CD4-positive, alpha-beta T cell (primary cell): ENCODE measurements around the gene STK32B. TPM values are rescaled to one million over a fixed set of nuclear protein-coding genes. Genes with fewer than 3 reads are reported as not detected.
A peak's percentile ranks its signal among the peaks of the same experiment; 100 is the strongest.
"Not testable (repeated sequence)": the region's sequence is repeated elsewhere in the genome, so short reads cannot be mapped to it uniquely, and the experiment has no call there.

ENCODE experiments used
- ATAC-seq: fragments of 200-7000 bp; cut with Tn5 transposase; one replicate; pipeline ENCODE4 v1.10.0; 2022; ENCODE audit warnings: mild to moderate bottlenecking; ENCODE audit not compliant: poor library complexity
- CTCF ChIA-PET: fragments of 350-600 bp; sonication (Branson Sonifier 250); formaldehyde crosslinking; loops from one replicate; lab custom pipeline; 2021; ENCODE audit warnings: antibody characterized with exemption, inconsistent platforms; lab: Charles Lee
- POLR2A ChIA-PET: fragments of 350-600 bp; sonication (Branson Sonifier 250); formaldehyde crosslinking; loops from one replicate; lab custom pipeline; 2021; ENCODE audit warnings: antibody characterized with exemption, inconsistent platforms; lab: Charles Lee
- DNase-seq, 14 experiments: peaks; one replicate each; pipeline ENCODE4 v3.0.0-alpha.2; 2013 to 2020; ENCODE audit warnings: mixed read lengths in 2 of 14
- H3K27ac ChIP-seq, 2 donors: one replicate each; pipeline versions ENCODE4 v1.5.1 to v1.7.0; 2013; ENCODE audit warnings: low read length in 2 of 2, low read depth in 1 of 2, mild to moderate bottlenecking in 1 of 2
- H3K27me3 ChIP-seq, 2 experiments: 1 replicate in 1 of 2; 2 replicates in 1 of 2; pipeline versions ENCODE4 v1.6.1 to v1.7.0; 2013; ENCODE audit warnings: low read length in 2 of 2, control low read depth in 1 of 2, mild to moderate bottlenecking in 1 of 2, moderate library complexity in 1 of 2; ENCODE audit not compliant: insufficient read depth in 2 of 2, control insufficient read depth in 1 of 2
- H3K36me3 ChIP-seq: one replicate; pipeline ENCODE4 v1.6.1; 2013; ENCODE audit warnings: low read length, control low read depth; ENCODE audit not compliant: insufficient read depth
- H3K4me1 ChIP-seq: one replicate; pipeline ENCODE4 v1.6.1; 2013; ENCODE audit warnings: low read length, control low read depth; ENCODE audit not compliant: insufficient read depth
- H3K4me3 ChIP-seq: one replicate; pipeline ENCODE4 v1.5.1; 2013; ENCODE audit warnings: mild to moderate bottlenecking, low read length, moderate library complexity
- H3K9me3 ChIP-seq, 2 experiments: 1 replicate in 1 of 2; 2 replicates in 1 of 2; pipeline versions ENCODE4 v1.6.1 to v1.7.0; 2013; ENCODE audit warnings: low read length in 2 of 2, mild to moderate bottlenecking in 2 of 2, control low read depth in 1 of 2, moderate library complexity in 1 of 2; ENCODE audit not compliant: control insufficient read depth in 1 of 2, insufficient read depth in 1 of 2
- H3K27ac Mint-ChIP-seq: one replicate; pipeline ENCODE4 v1.8.0; 2020; ENCODE audit warnings: mixed read lengths
- H3K27me3 Mint-ChIP-seq: one replicate; pipeline ENCODE4 v1.8.0; 2021; ENCODE audit warnings: mixed read lengths
- H3K36me3 Mint-ChIP-seq: one replicate; pipeline ENCODE4 v1.8.0; 2021; ENCODE audit warnings: low read depth, mixed read lengths
- H3K4me1 Mint-ChIP-seq: one replicate; pipeline ENCODE4 v1.8.0; 2021; ENCODE audit warnings: low read depth, mixed read lengths
- H3K4me3 Mint-ChIP-seq: one replicate; pipeline ENCODE4 v1.8.0; 2020; ENCODE audit warnings: mild to moderate bottlenecking, mixed read lengths
- H3K9me3 Mint-ChIP-seq: one replicate; pipeline ENCODE4 v1.8.0; 2020; ENCODE audit warnings: mixed read lengths
- CTCF ChIP-seq: fragments of 200-600 bp; IDR thresholded peaks from one replicate; pipeline ENCODE4 v1.8.0; 2022; ENCODE audit warnings: antibody characterized with exemption, mild to moderate bottlenecking
- intact Hi-C, 2 experiments: fragments of 100-400 bp; cut with DNase I in 1 of 2; cut with micrococcal nuclease in 1 of 2; formaldehyde crosslinking; loops; one replicate each; pipeline versions ENCODE4 v1.15.1 to v1.9.0; 2023 to 2025; cut with DNase I, micrococcal nuclease
- polyA plus RNA-seq, 2 donors: library from polyadenylated mRNA; unstranded; fragments of 120-200 nt; gene quantifications; one replicate each; pipeline ENCODE4 v1.2.1, GENCODE V29; 2013
- total RNA-seq, 174 experiments: library from RNA in 2 of 174; stranded (reverse) in 2 of 174; gene quantifications; one replicate each; pipeline ENCODE4 v1.2.3 and lab custom pipeline; 2021 to 2026

The STK32B gene
- total RNA-seq, result not detected
- 0.09 TPM for polyA plus RNA-seq (2013, experiment 1 of 2)
- 0.26 TPM for polyA plus RNA-seq (2013, experiment 2 of 2)
- total RNA-seq (lab: John Stamatoyannopoulos, UW), result 0 to 0.85 (median 0.06) reads per million in 172 experiments

GRCh38 chr4:5051278-5052203 is at the start of gene STK32B:
STK32B (plus strand) TSS chr4:5051480.
- intact Hi-C loops, result no loop called here
- Mint-ChIP-seq H3K36me3 (no peaks in the 10 kb centered on the region), H3K9me3 (no peaks in the 10 kb centered on the region), H3K27ac (no peak within 1 kb of the TSS), H3K27me3 (peaks cover 70% of the 10 kb centered on the region), H3K4me1 (peaks cover 11% of the 10 kb centered on the region), H3K4me3 (peak within 1 kb of the TSS; percentile 78)
- ChIA-PET CTCF (no interaction called here), POLR2A (no interaction called here)
- Histone ChIP-seq H3K4me3 (peak within 1 kb of the TSS; percentile 43), H3K36me3 (no peaks in the 10 kb centered on the region), H3K9me3 (peaks cover 0 to 8% of the 10 kb centered on the region in 2 experiments), H3K27ac (no peak within 1 kb of the TSS), H3K4me1 (peaks cover 12% of the 10 kb centered on the region), H3K27me3 (peaks cover 32 to 33% of the 10 kb centered on the region in 2 experiments)
- ATAC-seq (no peak), DNase-seq (no peak)
- no peak for TF ChIP-seq CTCF

GRCh38 chr4:5001641-5002040 is 49.6 kb upstream of the STK32B start:
- ATAC-seq, H3K4me3 ChIP-seq, intact Hi-C loops, H3K27ac Mint-ChIP-seq, H3K9me3 ChIP-seq, H3K4me3 Mint-ChIP-seq, CTCF ChIA-PET, H3K36me3 Mint-ChIP-seq, POLR2A ChIA-PET, H3K36me3 ChIP-seq, H3K4me1 Mint-ChIP-seq, H3K27ac ChIP-seq, H3K9me3 Mint-ChIP-seq, DNase-seq, H3K4me1 ChIP-seq: not testable (repeated sequence)
- H3K27me3 Mint-ChIP-seq, result peaks cover 26% of the 10 kb centered on the region
- peaks cover 7 to 11% of the 10 kb centered on the region in 2 experiments for H3K27me3 ChIP-seq

- intact Hi-C loops, result no loop called here
- H3K27me3 Mint-ChIP-seq, result peaks cover 26% of the 10 kb centered on the region
- H3K36me3 Mint-ChIP-seq, result no peaks in the 10 kb centered on the region
- no peak overlapping the region for H3K27ac ChIP-seq
- H3K27me3 ChIP-seq, result peaks cover 7 to 11% of the 10 kb centered on the region in 2 experiments
- CTCF ChIA-PET, result no interaction called here
- H3K9me3 ChIP-seq, result peaks cover 0 to 10% of the 10 kb centered on the region in 2 experiments
- H3K9me3 Mint-ChIP-seq, result no peaks in the 10 kb centered on the region
- no peak overlapping the region for H3K27ac Mint-ChIP-seq
- H3K4me3 ChIP-seq, result no peak overlapping the region
- H3K4me3 Mint-ChIP-seq, result no peak overlapping the region
- no peak for TF ChIP-seq CTCF
- ATAC-seq (no peak), DNase-seq (no peak)
- no peaks in the 10 kb centered on the region for H3K36me3 ChIP-seq
- no peaks in the 10 kb centered on the region for H3K4me1 Mint-ChIP-seq
- POLR2A ChIA-PET, result no interaction called here
- no peaks in the 10 kb centered on the region for H3K4me1 ChIP-seq
Measured at GRCh38 chr4:5003372-5003857, 47.9 kb upstream of the STK32B start.
